Measurements from ENCODE around the gene SLC16A10. TPM values are rescaled to one million over a fixed set of nuclear protein-coding genes. Genes with fewer than 3 reads are reported as not detected.

Gene SLC16A10
- total and polyA plus RNA-seq, 2 of the 4 experiments (the other 2 are of a cell fraction), result not detected

DNA sequence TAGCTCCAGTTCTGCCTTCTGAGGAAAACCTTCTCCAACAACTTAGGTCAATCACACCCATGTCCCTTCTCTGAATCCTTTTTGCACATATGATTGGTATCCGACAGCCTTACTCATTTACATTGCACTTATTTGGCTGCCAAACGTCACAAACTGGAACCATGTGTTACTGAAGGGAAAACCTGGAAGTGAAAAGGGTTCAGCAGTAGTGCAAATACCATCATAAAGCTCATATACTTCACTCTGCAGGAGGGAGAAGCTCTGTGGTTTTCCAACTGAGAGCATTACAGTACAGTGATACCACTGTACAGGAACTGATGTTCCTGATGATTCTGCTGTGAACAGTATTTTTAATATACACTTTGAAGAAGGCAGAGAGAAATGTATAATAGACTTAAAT is 87.8 kb downstream of the SLC16A10 start:
- Histone ChIP-seq H3K18ac (ENCODE audit: low read depth, low read length) (no peak overlapping the region), H3K9me1 (ENCODE audit: insufficient read depth, low read length) (no peaks in the 10 kb centered on the region), H3K27ac (ENCODE audit: insufficient read depth, low read length) (no peak overlapping the region), H4K20me1 (ENCODE audit: insufficient read depth, low read length) (no peaks in the 10 kb centered on the region), H3K4me2 (ENCODE audit: low read depth, low read length) (no peak overlapping the region), H3K9ac (ENCODE audit: low read depth, low read length) (no peak overlapping the region), H3K4me1 (ENCODE audit: control insufficient read depth, insufficient read depth, low read length) (no peaks in the 10 kb centered on the region), H2AK9ac (replicated peaks; ENCODE audit: low read depth, low read length, poor library complexity) (no peak overlapping the region), H2BK120ac (ENCODE audit: low read depth, low read length) (no peak overlapping the region), H4K8ac (ENCODE audit: low read depth in 2 of 2, low read length in 2 of 2) (no peak overlapping the region), H4K91ac (ENCODE audit: insufficient read depth, low read depth, low read length) (no peak overlapping the region), H3K27me3 (ENCODE audit: control insufficient read depth, insufficient read depth, low read length) (peaks cover 14% of the 10 kb centered on the region), H3K4me3 (ENCODE audit: insufficient read depth, low read depth, low read length) (no peak overlapping the region), H2AK5ac (ENCODE audit: low read depth, low read length) (no peak overlapping the region), H2AFZ (replicated peaks; ENCODE audit: low read length, poor library complexity) (no peak overlapping the region), H3K4ac (ENCODE audit: low read depth, low read length) (no peak overlapping the region), H3K9me3 (ENCODE audit: control insufficient read depth, insufficient read depth, low read length) (no peaks in the 10 kb centered on the region), H3K23ac (ENCODE audit: low read depth, low read length) (no peak overlapping the region), H2BK15ac (ENCODE audit: low read depth, low read length) (no peak overlapping the region), H4K5ac (ENCODE audit: low read depth, low read length) (no peak overlapping the region), H2BK20ac (ENCODE audit: low read depth, low read length) (no peak overlapping the region), H3K56ac (ENCODE audit: extremely low read depth, insufficient read depth, low read length) (no peak overlapping the region), H3K14ac (replicated peaks; ENCODE audit: low read depth, low read length) (no peak overlapping the region), H2BK5ac (ENCODE audit: low read depth, low read length, poor library complexity, severe bottlenecking) (no peak overlapping the region), H3K36me3 (ENCODE audit: control insufficient read depth, insufficient read depth, low read length) (no peaks in the 10 kb centered on the region), H3K79me1 (ENCODE audit: low read depth in 1 of 2, low read length in 2 of 2) (no peaks in the 10 kb centered on the region)
- intact Hi-C loops (cut with micrococcal nuclease) (no loop called here), dilution Hi-C loops (cut with HindIII; ENCODE audit: low sequenced_read_pairs, unreplicated experiment) (no loop called here), in situ Hi-C loops (cut with MboI; ENCODE audit: low sequenced_read_pairs) (no loop called here)
- no TSS peak for BruUV-seq (replicated peaks)
- DNase-seq (no peak), ATAC-seq (ENCODE audit: low read depth) (no peak)
- no peak for TF ChIP-seq MAFK (IDR thresholded peaks at IDR 0.05; ENCODE audit: low read depth, low read length)
- TF ChIP-seq, protein P1, sequence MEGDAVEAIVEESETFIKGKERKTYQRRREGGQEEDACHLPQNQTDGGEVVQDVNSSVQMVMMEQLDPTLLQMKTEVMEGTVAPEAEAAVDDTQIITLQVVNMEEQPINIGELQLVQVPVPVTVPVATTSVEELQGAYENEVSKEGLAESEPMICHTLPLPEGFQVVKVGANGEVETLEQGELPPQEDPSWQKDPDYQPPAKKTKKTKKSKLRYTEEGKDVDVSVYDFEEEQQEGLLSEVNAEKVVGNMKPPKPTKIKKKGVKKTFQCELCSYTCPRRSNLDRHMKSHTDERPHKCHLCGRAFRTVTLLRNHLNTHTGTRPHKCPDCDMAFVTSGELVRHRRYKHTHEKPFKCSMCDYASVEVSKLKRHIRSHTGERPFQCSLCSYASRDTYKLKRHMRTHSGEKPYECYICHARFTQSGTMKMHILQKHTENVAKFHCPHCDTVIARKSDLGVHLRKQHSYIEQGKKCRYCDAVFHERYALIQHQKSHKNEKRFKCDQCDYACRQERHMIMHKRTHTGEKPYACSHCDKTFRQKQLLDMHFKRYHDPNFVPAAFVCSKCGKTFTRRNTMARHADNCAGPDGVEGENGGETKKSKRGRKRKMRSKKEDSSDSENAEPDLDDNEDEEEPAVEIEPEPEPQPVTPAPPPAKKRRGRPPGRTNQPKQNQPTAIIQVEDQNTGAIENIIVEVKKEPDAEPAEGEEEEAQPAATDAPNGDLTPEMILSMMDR (conservative IDR thresholded peaks at IDR 0.05; ENCODE audit: low read depth, low read length), result no peak
- no peak for TF ChIP-seq MAZ (IDR thresholded peaks at IDR 0.05; ENCODE audit: borderline replicate concordance, low read depth, low read length)
- CTCF ChIA-PET, result interaction anchor here (0.6 kb wide), 1 partner anchor 137 kb away, joined by 4 read pairs; no protein-coding TSS in a partner anchor
- POLR2A ChIA-PET (ENCODE audit: unreplicated experiment), result no interaction called here
- WGBS, 2 experiments (ENCODE audit: extremely low coverage in 2 of 2, insufficient read length in 1 of 2), result no CpG with 5 or more reads among the region's 2 CpGs
